Cardiac muscle cell (in vitro differentiated cells and primary cell): ENCODE measurements around the gene NXT2. TPM values are rescaled to one million over a fixed set of nuclear protein-coding genes. Genes with fewer than 3 reads are reported as not detected.

Experiments used
- DNase-seq, 2 donors: peaks; one replicate each; pipeline versions ENCODE4 v3.0.0 to v3.0.0-alpha.2; 2010 to 2017; ENCODE audit warnings: low read depth in 1 of 2, low spot score in 1 of 2
- H3K27ac ChIP-seq: fragments of 200-600 bp; sonication (generic); 2 replicates; pipeline ENCODE4 v1.5.1; 2016
- H3K27me3 ChIP-seq: fragments of 200-600 bp; sonication (generic); 2 replicates; pipeline ENCODE4 v1.6.0; 2016; ENCODE audit warnings: control low read depth
- H3K36me3 ChIP-seq: fragments of 200-600 bp; sonication (generic); 2 replicates; pipeline ENCODE4 v1.5.1; 2016; ENCODE audit warnings: control low read depth
- H3K4me1 ChIP-seq: fragments of 200-600 bp; sonication (generic); 2 replicates; pipeline ENCODE4 v1.8.1; 2017; ENCODE audit warnings: low read depth, mild to moderate bottlenecking, mixed run types
- H3K4me3 ChIP-seq: fragments of 200-600 bp; sonication (generic); 2 replicates; pipeline ENCODE4 v1.5.1; 2016; ENCODE audit warnings: mild to moderate bottlenecking
- H3K9me3 ChIP-seq: fragments of 200-600 bp; sonication (generic); 2 replicates; pipeline ENCODE4 v1.5.1; 2017; ENCODE audit warnings: low read depth, mild to moderate bottlenecking, control low read depth
- CTCF ChIP-seq: IDR thresholded peaks from 2 replicates; pipeline ENCODE4 v1.5.1; 2012; ENCODE audit warnings: low read depth, mild to moderate bottlenecking, low read length
- polyA plus RNA-seq: library from polyadenylated mRNA; unstranded; fragments of >200 nt; fragmentation: Nextera tagmentation; extraction: Ambion mirVana; gene quantifications from 2 replicates; pipeline ENCODE4 v1.2.1, GENCODE V29; 2016
- total RNA-seq: library from RNA; depleted of rRNA; stranded (reverse); fragments of >200 nt; gene quantifications from 2 replicates; pipeline ENCODE4 v1.2.3, GENCODE V29; 2016

The NXT2 gene
- total and polyA plus RNA-seq, 2 experiments from 2014 or later, result 4.6 to 5.7 TPM

GRCh38 chrX:109508915-109509314, 27.7 kb upstream of the NXT2 start:
- Histone ChIP-seq H3K9me3 (no peaks in the 10 kb centered on the region), H3K36me3 (no peaks in the 10 kb centered on the region), H3K27me3 (no peaks in the 10 kb centered on the region), H3K27ac (no peak overlapping the region), H3K4me1 (peaks cover 3% of the 10 kb centered on the region), H3K4me3 (no peak overlapping the region)
- no peak for TF ChIP-seq CTCF
- DNase-seq, result no peak

GRCh38 chrX:109511113-109511512, 25.5 kb upstream of the NXT2 start:
- TF ChIP-seq CTCF, result no peak

GRCh38 chrX:109519001-109519400, 17.6 kb upstream of the NXT2 start:
- Histone ChIP-seq H3K4me3 (no peak overlapping the region), H3K36me3 (no peaks in the 10 kb centered on the region), H3K27me3 (no peaks in the 10 kb centered on the region)

More at GRCh38 chrX:109511113-109511512, 25.5 kb upstream of the NXT2 start:
- H3K36me3 ChIP-seq, result no peaks in the 10 kb centered on the region
- no peaks in the 10 kb centered on the region for H3K27me3 ChIP-seq
- H3K4me3 ChIP-seq, result no peak overlapping the region
- DNase-seq, result no peak
- H3K27ac ChIP-seq, result no peak overlapping the region
- peaks cover 3% of the 10 kb centered on the region for H3K4me1 ChIP-seq
- H3K9me3 ChIP-seq, result no peaks in the 10 kb centered on the region

GRCh38 chrX:109533005-109533404, 3.6 kb upstream of the NXT2 start:
- H3K9me3 ChIP-seq, result no peaks in the 10 kb centered on the region
- no peaks in the 10 kb centered on the region for H3K36me3 ChIP-seq
- no peak overlapping the region for H3K27ac ChIP-seq
- no peak for DNase-seq
- no peaks in the 10 kb centered on the region for H3K4me1 ChIP-seq
- no peak overlapping the region for H3K4me3 ChIP-seq
- H3K27me3 ChIP-seq, result peaks cover 13% of the 10 kb centered on the region
- no peak for TF ChIP-seq CTCF

More at GRCh38 chrX:109519001-109519400, 17.6 kb upstream of the NXT2 start:
- Histone ChIP-seq H3K4me1 (no peaks in the 10 kb centered on the region), H3K27ac (no peak overlapping the region), H3K9me3 (no peaks in the 10 kb centered on the region)
- TF ChIP-seq CTCF, result no peak
- DNase-seq, result no peak

GRCh38 chrX:109533631-109534030, 3.0 kb upstream of the NXT2 start:
- peak in 1 of 2 donors; percentile 33 for DNase-seq
- Histone ChIP-seq H3K9me3 (no peaks in the 10 kb centered on the region), H3K4me1 (no peaks in the 10 kb centered on the region), H3K4me3 (no peak overlapping the region), H3K27me3 (peaks cover 13% of the 10 kb centered on the region), H3K27ac (no peak overlapping the region), H3K36me3 (no peaks in the 10 kb centered on the region)
- no peak for TF ChIP-seq CTCF

- H3K4me1 ChIP-seq, result no peaks in the 10 kb centered on the region
- H3K4me3 ChIP-seq, result no peak overlapping the region
- H3K9me3 ChIP-seq, result no peaks in the 10 kb centered on the region
- no peak overlapping the region for H3K27ac ChIP-seq
- TF ChIP-seq CTCF, result no peak
- DNase-seq, result no peak
- no peaks in the 10 kb centered on the region for H3K36me3 ChIP-seq
- H3K27me3 ChIP-seq, result peaks cover 13% of the 10 kb centered on the region
Measured at GRCh38 chrX:109534933-109535332, 1.7 kb upstream of the NXT2 start.
